ENCODE measurements around the gene SIGLECL1. TPM values are rescaled to one million over a fixed set of nuclear protein-coding genes. Genes with fewer than 3 reads are reported as not detected.

SIGLECL1 gene
- total and polyA plus RNA-seq, 9 of the 15 experiments (the other 6 are each of a cell fraction or from before 2014, with no cell fraction given) = not detected

- TF ChIP-seq RERE (CRISPR knock-in tag; IDR thresholded peaks at IDR 0.05; ENCODE audit: borderline replicate concordance) = no peak
- no peak for TF ChIP-seq MBD1 (CRISPR knock-in tag; IDR thresholded peaks at IDR 0.05)
- no peak for TF ChIP-seq HES1 (IDR thresholded peaks at IDR 0.05; ENCODE audit: low read depth)
Measured at GRCh38 chr19:51220996-51221395, 29.9 kb upstream of the SIGLECL1 start (continued).
